Eye (tissue), 1 donor: ENCODE measurements around the gene RAB31.

Source experiments
- DNase-seq: peaks from one replicate; pipeline ENCODE4 v3.0.0-alpha.2; 2015

RAB31 gene

GRCh38 chr18:9714266-9715087, 6.4 kb downstream of the RAB31 start:
- DNase-seq: peak; percentile 95

DNA sequence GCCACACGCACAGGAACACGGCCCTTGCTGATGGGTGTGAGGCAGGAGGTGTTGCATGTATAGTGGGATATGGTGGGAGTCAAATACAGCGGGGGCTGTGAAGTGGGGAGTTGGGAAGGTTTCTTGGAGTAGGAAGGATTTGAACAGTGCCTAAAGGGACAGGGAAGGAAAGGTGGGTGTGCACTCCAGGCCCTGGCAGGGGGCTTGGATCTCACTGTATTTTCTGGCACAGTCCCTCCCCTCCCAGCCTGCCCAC, 6.9 kb downstream of the RAB31 start:
- DNase-seq: no peak

GRCh38 chr18:9715978-9716774, 8.1 kb downstream of the RAB31 start:
- no peak for DNase-seq

DNA sequence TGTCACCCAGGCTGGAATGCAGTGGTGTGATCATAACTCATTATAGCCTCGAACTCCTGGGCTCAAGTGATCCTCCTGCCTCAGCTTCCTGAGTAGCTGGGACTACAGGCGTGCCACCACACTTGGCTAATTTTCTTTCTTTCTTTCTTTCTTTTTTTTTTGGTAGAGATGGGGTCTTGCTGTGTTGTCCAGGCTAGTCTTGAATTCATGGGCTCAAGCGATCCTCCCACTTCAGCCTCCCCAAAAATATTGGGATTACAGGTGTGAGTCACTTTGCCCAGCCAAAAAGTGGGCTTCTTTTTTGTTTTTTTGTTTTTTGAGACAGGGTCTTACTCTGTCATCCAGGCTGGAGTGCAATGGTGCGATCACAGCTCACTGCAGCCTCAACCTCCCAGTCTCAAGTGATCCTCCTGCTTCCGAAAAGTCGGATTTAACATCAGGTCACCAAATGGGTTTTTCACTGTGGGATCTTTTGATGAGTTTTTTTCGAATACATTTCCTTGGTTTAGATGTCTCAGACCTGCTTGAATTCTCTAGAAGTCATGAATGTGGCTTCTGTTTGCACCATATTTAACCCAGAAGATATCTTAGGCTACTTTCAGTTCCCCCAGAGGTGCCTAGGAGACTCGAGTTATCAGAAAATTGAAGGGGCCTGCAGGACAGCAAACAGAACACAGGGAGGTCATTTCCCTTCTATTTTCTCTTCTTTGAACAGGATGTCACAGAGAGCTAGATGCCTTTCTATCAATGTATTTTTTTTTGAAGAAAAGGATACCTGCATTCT, 8.9 kb downstream of the RAB31 start:
- no peak for DNase-seq

- no peak for DNase-seq
Observed at GRCh38 chr18:9719421-9719981, 11.4 kb downstream of the RAB31 start.

GRCh38 chr18:9720327-9720726, 12.2 kb downstream of the RAB31 start:
- no peak for DNase-seq

GRCh38 chr18:9721893-9722550, 13.9 kb downstream of the RAB31 start:
- DNase-seq: no peak

GRCh38 chr18:9722691-9723090, 14.6 kb downstream of the RAB31 start:
- DNase-seq: no peak

- no peak for DNase-seq
Observed at GRCh38 chr18:9724797-9725585, 16.9 kb downstream of the RAB31 start.

- no peak for DNase-seq
Observed at GRCh38 chr18:9726175-9726574, 18.1 kb downstream of the RAB31 start.

DNA sequence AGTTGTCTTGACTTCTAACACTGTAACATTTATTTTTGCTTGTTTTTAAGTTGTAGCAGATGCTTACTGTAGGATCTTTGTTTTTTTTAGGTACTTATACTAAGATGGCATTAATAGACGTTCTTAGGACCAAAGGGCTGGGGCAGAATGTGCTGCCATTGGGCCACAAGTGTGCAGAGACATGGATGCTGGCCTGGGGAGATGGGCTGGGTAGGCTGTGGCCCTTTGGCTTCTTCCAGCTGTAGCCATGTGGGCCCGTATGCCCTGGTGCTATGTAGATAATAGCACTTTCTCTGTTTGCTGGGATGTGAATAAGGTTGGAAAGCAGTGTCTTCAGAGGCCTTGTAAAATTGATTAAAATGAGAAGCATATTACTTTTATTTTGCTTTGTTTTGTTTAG, 18.8 kb downstream of the RAB31 start:
- no peak for DNase-seq

- DNase-seq: no peak
Observed at GRCh38 chr18:9730786-9731185, 22.7 kb downstream of the RAB31 start.

DNA sequence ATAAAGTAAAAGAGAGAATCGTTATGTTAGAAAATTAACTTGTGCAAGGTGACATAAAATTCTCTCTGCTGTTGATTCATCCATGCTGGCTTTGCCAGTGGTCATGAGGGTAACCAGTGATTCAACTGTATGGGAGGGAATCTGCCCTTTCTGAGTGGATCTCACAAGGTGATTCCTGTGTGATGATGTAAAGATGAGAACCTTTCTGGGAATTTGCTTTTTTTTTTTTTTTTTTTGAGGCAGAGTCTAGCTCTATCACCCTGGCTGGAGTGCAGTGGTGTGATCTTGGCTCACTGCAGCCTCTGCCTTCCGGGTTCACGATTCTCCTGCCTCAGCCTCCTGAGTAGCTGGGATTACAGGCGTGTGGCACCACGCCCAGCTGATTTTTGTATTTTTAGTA, 23.3 kb downstream of the RAB31 start:
- DNase-seq: no peak

DNA sequence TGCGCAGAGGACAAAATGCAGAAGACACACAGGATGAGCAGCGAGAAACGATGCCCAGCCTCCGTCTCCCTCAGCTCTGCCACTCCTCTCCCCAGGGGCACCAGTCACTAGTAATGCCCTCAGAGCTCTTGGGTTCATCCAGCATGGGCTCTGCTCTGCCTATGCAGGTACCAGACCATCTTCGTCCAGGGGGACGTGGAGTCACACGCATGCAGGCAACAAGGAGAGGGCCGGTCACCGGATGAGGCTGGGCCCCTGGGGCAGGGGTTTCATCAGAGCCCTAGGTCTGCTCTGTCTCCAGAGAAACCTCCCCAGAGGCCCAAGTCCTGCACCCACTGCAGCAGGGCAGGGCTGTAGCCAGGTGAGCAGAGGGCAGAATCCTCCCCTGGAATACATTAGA, 23.9 kb downstream of the RAB31 start:
- DNase-seq: no peak

GRCh38 chr18:9734189-9734588, 26.1 kb downstream of the RAB31 start:
- DNase-seq: no peak

DNA sequence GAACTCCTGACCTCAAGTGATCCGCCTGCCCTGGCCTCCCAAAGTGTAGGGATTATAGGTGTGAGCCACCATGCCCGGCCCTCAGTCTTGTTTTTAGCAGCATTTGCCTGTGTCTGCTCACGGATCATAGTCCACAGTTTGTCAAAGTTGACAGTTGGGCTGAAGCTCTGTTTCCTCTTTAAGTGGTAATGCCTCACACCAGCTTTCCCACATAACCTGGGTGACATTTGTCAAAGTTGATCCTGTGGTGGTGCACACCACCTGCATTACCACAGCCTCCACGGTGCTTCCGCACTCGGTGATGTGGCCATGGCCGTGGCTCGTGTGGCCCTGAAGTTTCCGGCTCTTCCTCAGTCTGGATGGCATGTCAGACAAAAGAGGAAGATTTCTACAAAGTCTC, 27.1 kb downstream of the RAB31 start:
- no peak for DNase-seq

- no peak for DNase-seq
Observed at GRCh38 chr18:9735879-9736278, 27.8 kb downstream of the RAB31 start.

DNA sequence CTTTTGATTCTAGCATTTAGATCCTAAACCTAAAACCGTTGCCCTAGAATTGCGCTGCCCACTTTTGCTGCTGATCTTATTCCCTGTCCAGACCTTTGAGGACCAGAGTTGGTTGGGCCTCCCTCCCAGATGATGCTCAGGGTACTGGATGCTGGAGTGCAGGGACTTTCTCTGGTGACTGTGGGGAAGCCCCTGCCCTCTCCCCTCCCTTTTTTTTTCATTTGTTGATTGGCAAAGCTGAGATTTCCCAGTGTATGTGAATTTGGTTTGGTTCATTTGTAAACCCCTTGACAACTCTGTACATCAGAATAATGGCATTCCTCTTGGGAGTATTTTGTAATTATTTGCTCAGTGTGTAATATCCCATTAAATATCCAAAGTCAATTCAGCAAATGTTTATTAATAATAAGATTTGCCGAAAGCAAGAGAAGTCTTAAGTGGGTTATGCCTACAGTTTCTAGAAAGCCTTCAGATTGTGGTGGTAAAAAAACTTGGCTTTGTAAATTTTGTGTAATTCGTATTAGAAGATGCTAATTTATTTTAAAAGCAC, 28.3 kb downstream of the RAB31 start:
- peak; percentile 35 for DNase-seq

GRCh38 chr18:9737006-9737405, 28.9 kb downstream of the RAB31 start:
- DNase-seq: no peak

DNA sequence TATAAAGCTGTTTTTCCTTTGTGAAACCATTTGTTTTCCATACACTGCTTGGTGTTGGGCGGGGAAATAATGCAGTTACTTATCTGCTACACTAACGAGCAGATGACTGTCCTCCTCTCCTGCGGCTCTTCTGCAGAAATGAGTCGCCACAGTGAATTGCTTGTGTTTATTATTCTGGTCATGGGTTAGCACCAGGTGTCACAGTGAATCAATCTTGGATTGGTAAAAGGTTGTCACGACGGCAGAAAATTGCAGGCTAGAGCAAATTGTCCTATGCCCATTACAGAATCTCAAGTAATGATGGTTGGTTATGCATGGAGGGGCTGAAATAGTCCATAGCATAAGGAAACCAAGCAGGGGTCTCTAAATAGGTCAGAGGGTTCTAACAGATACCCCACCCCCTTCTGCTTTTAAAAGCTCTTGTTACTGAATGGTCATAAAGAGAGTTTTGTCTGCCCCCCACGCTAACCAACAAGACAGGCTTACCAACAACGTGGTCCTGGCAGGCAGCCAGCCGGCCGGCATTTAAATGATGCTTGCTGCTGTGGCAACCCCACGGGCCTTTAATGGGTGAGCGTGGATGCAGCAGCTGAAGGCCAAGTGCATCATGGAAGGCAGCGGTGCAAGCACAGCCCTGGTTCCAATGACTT, 29.5 kb downstream of the RAB31 start:
- DNase-seq: peak; percentile 96
